Lower leg skin (tissue), 4 donors: ENCODE measurements around the gene TBX5. TPM values are rescaled to one million over a fixed set of nuclear protein-coding genes. Genes with fewer than 3 reads are reported as not detected.

Source experiments
- DNase-seq, 2 donors: peaks; one replicate each; pipeline ENCODE4 v3.0.0-alpha.2; 2019; ENCODE audit warnings: low spot score in 2 of 2
- H3K4me3 ChIP-seq: fragments of 200-600 bp; sonication (generic); 2 replicates; pipeline ENCODE4 v1.5.1; 2017; ENCODE audit warnings: mild to moderate bottlenecking, low read depth; ENCODE audit not compliant: poor library complexity, severe bottlenecking
- CTCF ChIP-seq, 3 donors: fragments of 450-650 bp; IDR thresholded peaks; one replicate each; pipeline ENCODE4 v1.5.1; 2016; ENCODE audit warnings: antibody characterized with exemption in 3 of 3, mild to moderate bottlenecking in 3 of 3, moderate library complexity in 2 of 3
- POLR2A ChIP-seq, 2 donors: fragments of 450-650 bp; IDR thresholded peaks; one replicate each; pipeline ENCODE4 v1.6.1; 2016 to 2017; ENCODE audit warnings: antibody characterized with exemption in 2 of 2, mild to moderate bottlenecking in 1 of 2, moderate library complexity in 1 of 2
- WGBS, 2 donors: methylation state at CpG; one replicate each; pipeline ENCODE4 v1.1.5; 2018; 5-methylcytosine and 5-hydroxymethylcytosine counted together
- intact Hi-C: fragments of 100-400 bp; cut with DNase I; formaldehyde crosslinking; loops from one replicate; pipeline ENCODE4 v1.15.0; 2023; ENCODE audit warnings: low total_unique reads
- total RNA-seq, 4 donors: library from RNA; depleted of rRNA; stranded (reverse); fragments of >200 nt; gene quantifications; one replicate each; pipeline ENCODE4 v1.1.0, GENCODE V29; 2016

The TBX5 gene
- total RNA-seq, 4 donors from 2014 or later: 0.65 to 1.2 (median 1.1) TPM; not detected in 1

GRCh38 chr12:114439817-114440216 is 33.9 kb upstream of the TBX5 start:
- DNase-seq: no peak
- WGBS, 2 donors: 13 to 20% methylated on average over 19 of the region's 19 CpGs
- H3K4me3 ChIP-seq: no peak overlapping the region
- intact Hi-C loops: no loop called here
- no peak for TF ChIP-seq CTCF (IDR thresholded peaks at IDR 0.05)
- TF ChIP-seq POLR2A (IDR thresholded peaks at IDR 0.05): no peak

GRCh38 chr12:114439261-114439683 is 33.3 kb upstream of the TBX5 start:
- TF ChIP-seq POLR2A (IDR thresholded peaks at IDR 0.05) (no peak), CTCF (IDR thresholded peaks at IDR 0.05) (no peak)
- WGBS, 2 donors: 13 to 34% methylated on average over 25 of the region's 25 CpGs
- intact Hi-C loops: no loop called here
- no peak overlapping the region for H3K4me3 ChIP-seq
- DNase-seq: no peak

- TF ChIP-seq CTCF (IDR thresholded peaks at IDR 0.05) (no peak), POLR2A (IDR thresholded peaks at IDR 0.05) (no peak)
- intact Hi-C loops: no loop called here
- no peak for DNase-seq
- WGBS, 2 donors: 20 to 22% methylated on average over 8 of the region's 8 CpGs
- H3K4me3 ChIP-seq: no peak overlapping the region
Observed at GRCh38 chr12:114438635-114439256, 32.8 kb upstream of the TBX5 start.

- WGBS, 2 donors: 69% methylated on average over 3 of the region's 3 CpGs
- TF ChIP-seq POLR2A (IDR thresholded peaks at IDR 0.05): no peak
- no peak for TF ChIP-seq CTCF (IDR thresholded peaks at IDR 0.05)
- DNase-seq: no peak
- H3K4me3 ChIP-seq: no peak overlapping the region
- intact Hi-C loops: no loop called here
Observed at GRCh38 chr12:114434341-114434740, 28.4 kb upstream of the TBX5 start.

- H3K4me3 ChIP-seq: no peak overlapping the region
- 27 to 36% methylated on average over 1 of the region's 1 CpG for WGBS, 2 donors
- intact Hi-C loops: loop anchor here (2.0 kb wide), 1 partner anchor 55 kb away; no protein-coding TSS in a partner anchor
- TF ChIP-seq CTCF (IDR thresholded peaks at IDR 0.05): no peak
- TF ChIP-seq POLR2A (IDR thresholded peaks at IDR 0.05): no peak
- DNase-seq: no peak
Observed at GRCh38 chr12:114431902-114432301, 26.0 kb upstream of the TBX5 start.

GRCh38 chr12:114430306-114430705 is 24.4 kb upstream of the TBX5 start:
- WGBS, 2 donors: 46 to 59% methylated on average over 4 of the region's 4 CpGs
- TF ChIP-seq POLR2A (IDR thresholded peaks at IDR 0.05) (no peak), CTCF (IDR thresholded peaks at IDR 0.05) (no peak)
- intact Hi-C loops: no loop called here
- no peak for DNase-seq
- H3K4me3 ChIP-seq: no peak overlapping the region
